OCI-LY3 (cell line): Measurements from ENCODE around the gene EDEM3.
"Not testable (repeated sequence)": the region's sequence is repeated elsewhere in the genome, so short reads cannot be mapped to it uniquely, and the experiment has no call there.

ENCODE experiments used
- H2AFZ ChIP-seq: fragments of 200-600, 300-600 bp; shearing (Covaris generic); 2 replicates; pipeline ENCODE4 v1.6.0; 2014; ENCODE audit warnings: antibody characterized with exemption, low read depth, low read length
- H3K27ac ChIP-seq: fragments of 200-600, 300-600 bp; sonication (generic); 2 replicates; pipeline ENCODE4 v1.5.1; 2014; ENCODE audit warnings: mild to moderate bottlenecking, low read length, moderate library complexity, mixed read lengths
- H3K27me3 ChIP-seq: fragments of 200-600, 300-600 bp; sonication (generic); 2 replicates; pipeline ENCODE4 v1.6.1; 2014; ENCODE audit warnings: low read depth, low read length, mixed read lengths
- H3K36me3 ChIP-seq: fragments of 200-600, 300-600 bp; sonication (generic); replicated peaks from 2 replicates; pipeline ENCODE3; 2014; ENCODE audit warnings: low read depth, low read length, mixed read lengths
- H3K4me1 ChIP-seq: fragments of 300-600, 200-600 bp; sonication (generic); 2 replicates; pipeline ENCODE4 v1.6.1; 2014; ENCODE audit warnings: low read length, mixed read lengths
- H3K4me2 ChIP-seq: fragments of 200-600, 300-600 bp; sonication (generic); 2 replicates; pipeline ENCODE4 v1.6.1; 2014; ENCODE audit warnings: low read length, mixed read lengths
- H3K4me3 ChIP-seq: fragments of 300-600, 200-600 bp; sonication (generic); 2 replicates; pipeline ENCODE4 v1.5.1; 2014; ENCODE audit warnings: antibody characterized with exemption, mild to moderate bottlenecking, low read length, moderate library complexity
- H3K79me2 ChIP-seq: fragments of 300-600, 200-600 bp; shearing (Covaris generic); 2 replicates; pipeline ENCODE4 v1.6.1; 2014; ENCODE audit warnings: mild to moderate bottlenecking, low read length, mixed read lengths
- H3K9ac ChIP-seq: fragments of 300-600, 200-600 bp; shearing (Covaris generic); 2 replicates; pipeline ENCODE4 v1.6.0; 2014; ENCODE audit warnings: mild to moderate bottlenecking, low read length, moderate library complexity
- H3K9me3 ChIP-seq: fragments of 200-600, 300-600 bp; shearing (Covaris generic); 2 replicates; pipeline ENCODE4 v1.6.1; 2014; ENCODE audit warnings: low read length, mixed read lengths; ENCODE audit not compliant: insufficient read depth
- H4K20me1 ChIP-seq: fragments of 200-600, 300-600 bp; sonication (generic); 2 replicates; pipeline ENCODE4 v1.6.1; 2016; ENCODE audit warnings: low read length, mixed read lengths; ENCODE audit not compliant: insufficient read depth
- CTCF ChIP-seq: fragments of 200-600, 300-600 bp; sonication (generic); IDR thresholded peaks from 2 replicates; pipeline ENCODE4 v1.5.1; 2014; ENCODE audit warnings: antibody characterized with exemption, low read length, low read depth
- EZH2phosphoT487 ChIP-seq: fragments of 200-600 bp; shearing (Covaris generic); IDR thresholded peaks from 2 replicates; pipeline ENCODE4 v1.6.1; 2018; ENCODE audit warnings: antibody characterized with exemption, mixed run types, low read depth

EDEM3 gene

GRCh38 chr1:184788970-184789369 is 34.3 kb upstream of the EDEM3 start:
- H3K79me2 ChIP-seq, result no peaks in the 10 kb centered on the region
- no peak overlapping the region for H2AFZ ChIP-seq
- H3K36me3 ChIP-seq, result peaks cover 30% of the 10 kb centered on the region
- H3K4me3 ChIP-seq, result no peak overlapping the region
- H3K4me1 ChIP-seq, result peaks cover 11% of the 10 kb centered on the region
- H3K9me3 ChIP-seq, result no peaks in the 10 kb centered on the region
- H3K27ac ChIP-seq, result no peak overlapping the region
- no peak overlapping the region for H3K9ac ChIP-seq
- no peak overlapping the region for H3K4me2 ChIP-seq
- no peaks in the 10 kb centered on the region for H4K20me1 ChIP-seq
- no peaks in the 10 kb centered on the region for H3K27me3 ChIP-seq
- TF ChIP-seq CTCF, result no peak
- no peak for TF ChIP-seq EZH2phosphoT487

GRCh38 chr1:184785529-184785928 is 30.9 kb upstream of the EDEM3 start:
- H3K4me1 ChIP-seq, result peaks cover 11% of the 10 kb centered on the region
- H4K20me1 ChIP-seq, result no peaks in the 10 kb centered on the region
- no peak overlapping the region for H3K4me2 ChIP-seq
- H3K4me3 ChIP-seq, result no peak overlapping the region
- H3K9ac ChIP-seq, result no peak overlapping the region
- TF ChIP-seq EZH2phosphoT487, result no peak
- no peak for TF ChIP-seq CTCF
- no peak overlapping the region for H2AFZ ChIP-seq
- peaks cover 18% of the 10 kb centered on the region for H3K36me3 ChIP-seq
- H3K27ac ChIP-seq, result no peak overlapping the region
- H3K79me2 ChIP-seq, result no peaks in the 10 kb centered on the region
- H3K9me3 ChIP-seq, result no peaks in the 10 kb centered on the region
- H3K27me3 ChIP-seq, result no peaks in the 10 kb centered on the region

- not testable (repeated sequence) for H4K20me1 ChIP-seq
Measured at GRCh38 chr1:184783723-184784122, 29.1 kb upstream of the EDEM3 start.

GRCh38 chr1:184781941-184782340 is 27.3 kb upstream of the EDEM3 start:
- no peak for TF ChIP-seq EZH2phosphoT487
- TF ChIP-seq CTCF, result no peak
- Histone ChIP-seq H3K9me3 (no peaks in the 10 kb centered on the region), H2AFZ (no peak overlapping the region), H4K20me1 (no peaks in the 10 kb centered on the region), H3K4me1 (peaks cover 6% of the 10 kb centered on the region), H3K79me2 (no peaks in the 10 kb centered on the region), H3K36me3 (peaks cover 13% of the 10 kb centered on the region), H3K27ac (no peak overlapping the region), H3K4me3 (no peak overlapping the region), H3K4me2 (no peak overlapping the region), H3K9ac (no peak overlapping the region), H3K27me3 (no peaks in the 10 kb centered on the region)

More at GRCh38 chr1:184783723-184784122, 29.1 kb upstream of the EDEM3 start:
- not testable (repeated sequence) for H3K9me3 ChIP-seq, H3K27me3 ChIP-seq, H3K9ac ChIP-seq, H3K79me2 ChIP-seq, H2AFZ ChIP-seq, H3K4me3 ChIP-seq, H3K27ac ChIP-seq, H3K4me2 ChIP-seq
- H3K4me1 ChIP-seq, result peaks cover 11% of the 10 kb centered on the region
- peaks cover 13% of the 10 kb centered on the region for H3K36me3 ChIP-seq

GRCh38 chr1:184775885-184776284 is 21.2 kb upstream of the EDEM3 start:
- no peaks in the 10 kb centered on the region for H3K36me3 ChIP-seq
- TF ChIP-seq EZH2phosphoT487, result no peak
- no peak for TF ChIP-seq CTCF
- no peak overlapping the region for H3K4me2 ChIP-seq
- H3K4me3 ChIP-seq, result no peak overlapping the region
- H3K27ac ChIP-seq, result no peak overlapping the region
- no peak overlapping the region for H3K9ac ChIP-seq
- H2AFZ ChIP-seq, result no peak overlapping the region
- H3K79me2 ChIP-seq, result no peaks in the 10 kb centered on the region
- no peaks in the 10 kb centered on the region for H3K27me3 ChIP-seq
- H3K9me3 ChIP-seq, result no peaks in the 10 kb centered on the region
- H4K20me1 ChIP-seq, result no peaks in the 10 kb centered on the region
- H3K4me1 ChIP-seq, result no peaks in the 10 kb centered on the region
